GM18858 (cell line): ENCODE measurements around the gene EPB41L4B.
A peak's percentile ranks its signal among the peaks of the same experiment; 100 is the strongest.

Experiments
- ATAC-seq: cut with Tn5 transposase; IDR thresholded peaks from one replicate; pipeline ENCODE4 v1.9.1; 2021; ENCODE audit not compliant: unreplicated experiment

Gene EPB41L4B

DNA sequence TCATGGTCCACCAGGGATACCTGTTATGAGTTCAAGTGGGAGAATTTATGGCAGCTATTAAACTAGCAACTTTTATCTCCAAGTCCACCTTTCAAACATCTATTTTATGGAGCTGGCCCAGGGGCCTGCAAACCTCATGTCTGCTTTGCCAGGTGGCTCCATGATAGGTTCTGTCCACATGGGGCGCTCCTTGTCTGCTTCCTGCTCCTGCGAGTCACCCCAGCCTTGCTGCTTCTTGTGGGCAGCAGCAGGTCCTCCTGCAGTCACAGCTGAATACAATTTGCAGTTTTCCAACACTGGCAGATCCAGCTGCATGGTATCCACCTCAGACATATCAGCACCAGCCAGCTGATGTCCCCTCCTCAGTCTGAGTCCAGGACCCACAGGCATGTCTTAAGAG is 114.2 kb downstream of the EPB41L4B start:
- no peak for ATAC-seq

GRCh38 chr9:109205526-109205925 is 115.3 kb downstream of the EPB41L4B start:
- no peak for ATAC-seq

DNA sequence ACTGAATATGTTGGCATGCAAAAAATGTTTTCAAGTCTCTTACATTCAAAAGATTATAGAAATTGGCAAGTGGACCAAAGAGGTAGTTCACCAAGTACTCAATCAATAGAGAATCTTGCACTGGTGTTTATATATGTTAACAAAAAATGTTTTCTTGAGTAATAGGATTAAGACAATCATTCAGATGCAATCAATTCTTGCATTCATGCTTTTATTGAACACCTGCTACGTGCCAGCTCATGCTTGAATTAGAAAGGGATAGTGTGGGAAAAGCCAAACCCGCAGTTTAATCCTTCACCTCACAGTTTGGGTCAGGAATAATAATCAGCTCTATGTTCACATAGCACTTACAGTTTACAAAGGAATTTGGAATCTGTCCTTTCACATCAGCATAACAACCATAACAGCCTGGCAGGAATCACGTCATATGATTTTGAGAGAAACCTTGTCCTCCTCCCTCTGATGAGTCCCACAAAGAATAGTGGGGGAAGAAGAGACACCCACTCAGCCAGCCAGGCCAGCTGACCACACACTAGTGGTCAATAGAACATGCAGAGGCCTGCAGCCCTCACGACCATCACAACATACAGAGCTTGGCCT is 117.0 kb downstream of the EPB41L4B start:
- no peak for ATAC-seq

GRCh38 chr9:109199676-109200075 is 121.2 kb downstream of the EPB41L4B start:
- ATAC-seq, result no peak

DNA sequence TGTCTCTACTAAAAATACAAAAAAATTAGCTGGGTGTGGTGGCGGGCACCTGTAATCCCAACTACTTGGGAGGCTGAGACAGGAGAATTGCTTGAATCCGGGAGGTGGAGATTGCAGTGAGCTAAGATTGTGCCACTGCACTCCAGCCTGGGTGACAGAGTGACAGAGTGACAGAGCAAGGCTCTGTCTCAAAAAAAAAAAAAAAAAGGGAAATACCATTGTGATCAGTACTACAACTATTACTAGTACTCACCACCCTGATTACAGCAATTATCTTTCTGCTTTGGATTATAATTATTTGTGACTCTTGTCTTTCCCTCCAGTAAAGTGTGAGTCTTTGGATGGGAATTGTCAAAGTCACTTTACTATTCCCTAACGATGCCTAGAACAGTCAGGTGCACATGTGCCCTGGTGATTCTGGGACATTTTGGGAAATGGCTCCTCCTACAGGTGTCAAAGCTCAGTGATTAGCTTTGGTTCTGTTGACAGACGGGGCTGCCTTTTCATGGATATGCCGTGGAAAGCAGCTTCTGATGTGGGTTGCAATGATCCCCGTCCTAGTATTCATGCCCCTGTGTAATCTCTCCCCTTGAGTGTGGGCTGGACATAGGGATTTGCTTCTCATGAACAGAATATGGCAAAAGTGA is 122.0 kb downstream of the EPB41L4B start:
- ATAC-seq, result no peak

DNA sequence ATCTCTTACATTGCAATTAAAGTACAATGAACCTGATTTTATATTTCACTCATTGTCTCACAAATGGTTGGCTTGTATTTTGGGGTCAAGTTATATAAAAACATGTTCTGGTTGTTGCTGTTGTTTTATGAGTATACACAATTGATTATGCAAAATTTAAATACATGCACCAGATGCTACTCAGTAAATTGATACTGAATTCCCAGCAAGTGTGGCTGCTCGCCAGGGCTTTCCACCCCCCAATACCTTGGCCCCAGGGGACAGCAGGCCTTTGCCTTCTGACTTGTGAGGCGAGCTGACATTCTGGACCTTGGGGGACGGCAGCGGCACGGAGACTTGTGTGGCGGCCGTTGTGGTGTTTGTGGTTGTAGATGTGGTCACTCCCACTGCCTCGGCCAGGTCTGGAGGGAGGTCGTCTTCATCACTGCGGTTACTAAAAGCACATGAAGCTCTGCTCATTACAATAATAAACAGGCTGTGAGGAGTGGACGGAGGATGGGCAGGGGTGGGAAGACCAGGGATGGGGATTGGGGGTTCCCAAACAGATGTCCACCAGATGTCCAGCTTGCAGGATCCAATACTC is 126.8 kb downstream of the EPB41L4B start:
- no peak for ATAC-seq

GRCh38 chr9:109192732-109193361 is 128.0 kb downstream of the EPB41L4B start:
- ATAC-seq, result no peak

DNA sequence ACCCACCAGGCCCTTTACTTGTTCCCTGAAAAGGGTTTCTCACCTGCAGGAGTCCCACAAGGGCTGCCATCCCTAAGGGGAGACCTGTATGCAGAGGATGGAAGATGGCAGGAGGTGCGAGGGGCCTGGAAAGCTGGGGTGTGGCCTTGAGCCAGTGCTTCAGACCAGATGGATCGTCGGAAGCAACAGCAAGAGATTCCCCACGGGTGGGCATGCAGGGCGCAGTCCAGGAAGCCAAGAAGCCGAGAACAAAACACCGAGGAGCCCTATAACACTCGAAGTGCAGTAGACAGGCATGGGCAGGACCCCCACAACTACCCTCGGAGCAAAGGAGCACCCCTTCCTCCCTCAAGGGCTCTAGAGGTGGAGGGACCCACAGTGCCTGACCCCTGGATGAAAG is 129.1 kb downstream of the EPB41L4B start:
- ATAC-seq, result no peak

- no peak for ATAC-seq
Measured at GRCh38 chr9:109190151-109190550, 130.7 kb downstream of the EPB41L4B start.

DNA sequence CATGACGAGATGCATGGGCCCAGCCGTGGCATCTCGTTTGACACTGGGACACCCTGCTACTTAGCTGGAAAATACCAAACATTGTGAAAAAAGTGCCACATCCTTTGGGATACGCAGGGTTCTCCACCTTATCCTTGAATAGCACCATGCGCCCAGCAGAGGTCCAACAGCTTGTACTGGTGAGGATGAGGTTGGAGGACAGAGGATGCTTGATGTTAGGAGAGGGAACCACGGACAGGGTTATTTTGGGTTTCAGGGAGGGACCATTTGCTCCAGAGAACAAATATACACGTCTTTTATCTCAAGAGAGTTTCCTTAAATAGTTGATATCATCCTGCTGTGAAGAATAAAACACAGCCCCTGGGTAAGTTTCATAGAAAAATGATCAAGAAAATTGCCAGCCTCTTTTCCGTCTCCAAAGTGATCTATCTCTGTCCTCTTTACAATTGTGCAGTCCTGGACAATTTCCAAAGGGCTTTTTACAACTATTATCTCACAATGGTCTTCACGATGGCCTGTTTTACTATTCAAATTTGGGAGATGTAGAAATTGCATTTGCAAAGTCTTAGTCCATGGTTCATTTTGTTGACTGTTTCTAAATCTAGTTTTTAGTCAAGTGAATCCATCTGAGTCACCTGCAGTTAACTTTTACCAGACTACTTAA is 133.9 kb downstream of the EPB41L4B start:
- no peak for ATAC-seq

DNA sequence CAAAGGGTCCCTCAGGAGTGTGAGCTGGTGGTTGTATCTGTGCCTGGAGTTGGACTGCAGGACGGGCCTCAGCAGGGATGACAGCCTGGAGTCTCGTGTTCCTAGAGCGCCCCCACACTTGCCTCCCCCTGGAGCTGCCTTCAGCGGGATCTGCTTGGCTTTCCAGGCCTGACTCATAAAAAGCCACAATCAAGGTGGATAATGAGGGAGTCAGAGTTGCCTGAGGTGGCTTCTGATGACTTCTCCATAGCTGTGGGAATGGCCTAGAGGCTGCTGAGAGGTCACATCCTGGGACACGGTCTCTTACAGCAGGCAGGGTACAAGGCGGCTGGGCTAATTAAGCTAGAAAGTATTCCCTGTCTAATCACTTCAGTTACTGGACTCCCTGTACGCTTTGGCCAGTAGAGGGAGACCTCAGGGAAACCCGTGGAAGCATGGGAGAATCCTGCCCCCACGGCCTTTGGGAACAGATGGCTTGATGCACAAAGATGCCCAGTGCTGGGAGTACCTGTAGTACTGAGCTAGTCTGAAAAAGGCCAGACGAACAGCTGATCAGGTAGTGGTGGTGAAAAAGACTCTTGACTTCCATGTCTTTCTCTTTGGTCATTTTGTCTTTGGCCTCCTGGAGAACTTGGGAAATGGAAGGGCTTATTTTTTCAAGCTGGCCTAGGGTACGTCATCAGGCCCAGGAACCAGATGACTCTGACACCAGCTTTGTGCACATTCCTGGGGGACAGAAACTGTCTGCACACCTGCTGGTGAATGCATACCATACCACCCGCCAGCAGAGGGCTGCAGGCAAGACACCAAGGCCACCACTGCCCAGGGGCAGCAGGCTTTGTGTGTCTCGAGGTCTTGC is 137.7 kb downstream of the EPB41L4B start:
- peak; percentile 44 for ATAC-seq

- no peak for ATAC-seq
Measured at GRCh38 chr9:109182550-109182939, 138.3 kb downstream of the EPB41L4B start.

DNA sequence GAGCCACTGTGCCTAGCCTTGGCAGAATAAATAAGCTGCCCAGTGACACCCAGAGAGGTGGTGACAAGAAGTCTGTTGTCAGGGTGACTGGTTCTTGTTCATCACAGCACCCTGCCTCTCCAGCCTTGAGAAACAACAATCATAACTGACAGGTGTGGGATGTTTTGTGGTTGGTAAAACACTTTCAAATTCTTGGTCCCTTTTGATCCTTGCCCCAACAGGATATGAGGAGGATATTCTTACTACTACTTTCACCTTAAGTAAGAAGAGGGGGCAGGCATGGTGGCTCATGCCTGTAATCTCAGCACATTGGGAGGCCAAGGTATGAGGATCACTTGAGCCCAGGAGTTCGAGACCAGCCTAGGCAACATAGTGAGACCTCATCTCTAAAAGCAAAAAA is 139.6 kb downstream of the EPB41L4B start:
- no peak for ATAC-seq

DNA sequence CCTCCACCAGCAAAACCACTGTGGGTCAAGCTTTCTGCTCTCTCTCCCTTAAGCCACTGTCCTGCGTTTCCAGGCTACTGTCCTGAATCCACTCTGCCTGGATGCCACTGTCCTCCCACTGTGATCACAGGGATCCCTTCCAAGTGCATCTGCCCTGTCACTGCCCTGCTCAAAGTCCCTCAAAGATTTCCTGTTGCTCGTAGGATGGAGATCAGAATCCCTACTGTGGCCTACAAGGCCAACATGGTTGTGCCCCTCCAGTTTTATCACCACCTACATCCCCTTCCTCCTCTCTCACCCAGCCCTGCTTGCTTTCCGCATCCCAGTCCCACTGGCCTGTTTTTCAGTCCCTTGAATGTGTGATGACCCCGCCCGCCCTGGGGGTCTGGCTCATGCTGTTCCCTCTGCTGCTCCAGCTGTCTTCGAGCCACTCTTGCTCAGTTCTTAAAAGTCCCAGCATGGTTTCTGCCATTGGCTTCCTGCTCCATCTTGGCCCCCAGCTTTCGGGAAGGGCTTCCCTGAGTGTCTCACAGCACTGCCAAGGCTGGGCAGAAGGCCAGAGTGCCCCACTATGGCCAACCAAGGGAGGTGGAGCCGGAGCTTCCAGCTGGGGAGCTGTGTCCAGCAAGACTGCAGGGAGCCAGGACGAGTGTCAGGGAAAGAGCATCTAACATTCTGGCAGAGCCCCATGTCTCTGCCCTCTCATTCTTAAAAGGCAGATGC is 140.9 kb downstream of the EPB41L4B start:
- ATAC-seq, result no peak

GRCh38 chr9:109176963-109177362 is 143.9 kb downstream of the EPB41L4B start:
- ATAC-seq, result no peak

GRCh38 chr9:109176386-109176785 is 144.5 kb downstream of the EPB41L4B start:
- no peak for ATAC-seq

GRCh38 chr9:109172935-109173334 is 147.9 kb downstream of the EPB41L4B start:
- no peak for ATAC-seq

- ATAC-seq, result no peak
Measured at GRCh38 chr9:109171926-109172325, 148.9 kb downstream of the EPB41L4B start.

DNA sequence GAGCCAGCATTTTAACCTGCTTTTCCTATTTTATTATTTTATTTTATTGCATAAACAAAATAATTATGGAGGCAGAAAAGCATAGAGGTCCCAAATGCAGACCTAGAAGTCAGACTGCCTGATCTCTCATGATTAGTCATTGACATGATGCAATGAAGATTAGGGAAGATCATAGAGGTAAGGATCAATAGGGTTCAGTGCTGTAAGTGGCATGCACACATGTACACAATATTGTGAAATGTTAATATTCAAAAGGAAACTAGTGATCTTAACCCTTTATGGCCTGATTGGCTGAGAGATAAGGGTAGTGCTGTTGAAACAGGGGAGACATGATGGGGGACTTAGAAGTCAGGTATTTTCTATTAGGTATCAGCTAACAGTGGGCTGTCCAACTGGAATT is 152.7 kb downstream of the EPB41L4B start:
- no peak for ATAC-seq

DNA sequence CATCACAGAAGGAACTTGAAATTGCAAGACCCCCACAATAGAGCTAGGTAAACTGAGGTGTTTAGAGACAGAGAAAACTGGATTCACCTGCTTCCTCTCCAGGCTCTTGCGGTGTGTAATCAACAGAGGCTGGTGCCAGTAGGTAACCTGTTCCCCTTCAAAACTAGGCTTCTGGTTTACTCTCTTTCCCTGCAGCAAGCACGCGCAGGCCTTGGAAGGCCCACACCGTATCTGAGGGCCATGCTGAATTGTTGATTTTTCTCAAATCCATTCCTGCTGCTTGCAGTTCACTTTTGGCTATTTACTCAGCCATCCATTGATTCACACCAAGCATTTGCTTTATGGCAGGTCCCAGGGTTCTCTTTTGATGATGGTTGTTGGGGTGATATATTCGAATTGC is 153.1 kb downstream of the EPB41L4B start:
- ATAC-seq, result no peak
